ENCODE data around the gene PTF1A.

Gene PTF1A

DNA sequence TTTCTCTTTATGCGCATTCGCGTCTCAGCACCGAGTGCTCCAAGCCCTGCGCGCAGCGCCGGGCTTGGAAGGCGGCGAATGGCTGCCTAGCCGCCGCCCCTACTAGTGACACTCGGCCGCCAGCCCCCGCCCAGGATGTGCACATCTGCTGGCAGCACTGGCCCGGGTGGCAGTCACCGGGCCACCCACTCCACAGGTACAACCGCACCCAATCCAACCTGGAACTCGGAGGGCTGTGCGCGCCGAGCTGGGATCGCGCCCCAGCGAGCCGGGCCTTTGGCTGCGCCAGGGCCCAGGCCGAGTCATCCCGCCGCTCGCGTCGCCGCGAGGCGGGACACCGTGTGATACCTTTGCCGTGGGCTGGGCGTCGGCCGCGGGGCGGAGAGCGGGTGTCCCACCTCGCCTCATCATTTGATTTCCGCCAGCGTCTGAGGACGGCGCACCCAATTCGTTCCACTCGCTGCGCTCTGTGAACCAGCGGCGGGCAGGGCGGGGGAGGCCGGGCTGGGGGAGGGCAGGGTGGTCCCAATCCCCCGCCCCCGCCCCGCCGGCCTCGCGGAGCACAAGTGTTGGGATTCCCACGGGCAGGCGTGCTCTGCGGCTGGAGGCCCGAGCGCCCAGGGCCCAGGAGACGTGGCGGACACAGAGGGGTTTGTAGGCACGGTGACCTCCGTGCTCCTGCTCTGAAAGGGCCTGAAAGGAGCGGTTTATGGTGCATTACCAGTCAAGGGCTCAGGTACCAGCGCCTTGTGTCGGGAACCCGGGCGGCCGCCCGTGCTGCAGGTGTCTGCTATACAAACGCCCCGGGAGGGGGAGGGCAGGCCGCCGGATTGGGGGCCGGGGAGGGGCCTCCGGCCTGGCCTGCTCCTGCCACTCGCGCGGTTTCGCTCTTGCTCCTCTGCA, 17.8 kb upstream of the PTF1A start:
- TF ChIP-seq POLR2AphosphoS5 (IDR thresholded peaks at IDR 0.05; ENCODE audit: borderline replicate concordance, low read depth, low read length) = no peak
- TF ChIP-seq FOXP2 (optimal IDR thresholded peaks at IDR 0.05; ENCODE audit: control extremely low read depth, extremely low read length, insufficient read depth) = no peak
- no peak for TF ChIP-seq EZH2 (IDR thresholded peaks at IDR 0.05)
- no peaks in the 10 kb centered on the region for H3K9me3 ChIP-seq (ENCODE audit: low read depth, low read length)
- no peak overlapping the region for H3K9ac ChIP-seq (ENCODE audit: insufficient read length)
- no peak for DNase-seq (ENCODE audit: low read depth, low spot score)
- H3K27ac ChIP-seq = no peak overlapping the region
- no peaks in the 10 kb centered on the region for H3K36me3 ChIP-seq (ENCODE audit: insufficient read depth, low read length)
- no peak overlapping the region for H3K4me3 ChIP-seq

DNA sequence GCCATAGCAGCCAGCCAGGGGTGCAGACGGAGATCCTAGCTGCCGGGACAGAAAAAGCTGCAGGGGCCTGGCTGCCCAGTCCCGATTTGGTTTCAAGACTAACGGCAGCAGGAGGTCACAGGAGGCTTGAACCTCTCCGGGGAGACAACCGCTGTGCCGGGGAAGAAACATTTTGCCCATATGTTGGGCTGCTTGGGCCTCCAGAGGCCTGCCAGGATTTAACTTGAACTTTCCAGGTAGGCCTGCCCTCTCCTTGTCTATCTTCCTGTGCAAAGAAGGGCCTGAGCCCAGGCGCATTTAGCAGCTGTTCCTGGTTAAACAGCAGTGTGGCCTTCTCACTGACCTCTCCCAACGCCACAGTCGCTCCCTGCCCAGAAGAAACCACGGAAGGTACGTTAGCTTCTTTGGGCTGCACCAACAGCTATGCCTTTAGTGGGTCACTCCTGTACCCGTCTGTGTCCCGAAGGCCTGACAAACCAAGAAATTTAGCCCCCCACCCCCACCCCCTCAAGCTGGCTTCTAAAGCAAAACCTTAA, 17.1 kb upstream of the PTF1A start:
- no peaks in the 10 kb centered on the region for H3K36me3 ChIP-seq (ENCODE audit: insufficient read depth, low read length)
- no peak overlapping the region for H3K27ac ChIP-seq
- no peaks in the 10 kb centered on the region for H3K9me3 ChIP-seq (ENCODE audit: low read depth, low read length)
- DNase-seq (ENCODE audit: low read depth, low spot score) = no peak
- H3K4me3 ChIP-seq = no peak overlapping the region
- H3K9ac ChIP-seq (ENCODE audit: insufficient read length) = no peak overlapping the region
- TF ChIP-seq EZH2 (IDR thresholded peaks at IDR 0.05) (no peak), FOXP2 (optimal IDR thresholded peaks at IDR 0.05; ENCODE audit: control extremely low read depth, extremely low read length, insufficient read depth) (no peak), POLR2AphosphoS5 (IDR thresholded peaks at IDR 0.05; ENCODE audit: borderline replicate concordance, low read depth, low read length) (no peak)

DNA sequence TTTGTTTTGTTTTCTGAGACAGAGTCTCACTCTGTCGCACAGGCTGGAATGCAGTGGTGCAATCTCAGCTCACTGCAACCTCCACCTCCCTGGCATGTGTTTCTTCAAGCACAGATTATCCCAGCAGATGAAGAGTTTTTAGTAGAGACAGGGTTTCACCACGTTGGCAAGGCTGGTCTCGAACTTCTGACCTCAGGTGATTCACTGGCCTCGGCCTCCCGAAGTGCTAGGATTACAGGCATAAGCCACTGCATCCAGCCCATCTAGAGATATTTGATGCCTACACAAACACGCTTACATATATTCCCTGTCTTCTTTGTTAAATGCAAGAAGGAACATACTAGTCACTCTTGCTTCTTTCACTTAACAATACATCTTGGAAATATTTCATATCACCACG, 5.9 kb upstream of the PTF1A start:
- DNase-seq (ENCODE audit: low read depth, low spot score) = no peak
- no peaks in the 10 kb centered on the region for H3K36me3 ChIP-seq (ENCODE audit: insufficient read depth, low read length)
- TF ChIP-seq EZH2 (IDR thresholded peaks at IDR 0.05) (no peak), FOXP2 (optimal IDR thresholded peaks at IDR 0.05; ENCODE audit: control extremely low read depth, extremely low read length, insufficient read depth) (no peak), POLR2AphosphoS5 (IDR thresholded peaks at IDR 0.05; ENCODE audit: borderline replicate concordance, low read depth, low read length) (no peak)

DNA sequence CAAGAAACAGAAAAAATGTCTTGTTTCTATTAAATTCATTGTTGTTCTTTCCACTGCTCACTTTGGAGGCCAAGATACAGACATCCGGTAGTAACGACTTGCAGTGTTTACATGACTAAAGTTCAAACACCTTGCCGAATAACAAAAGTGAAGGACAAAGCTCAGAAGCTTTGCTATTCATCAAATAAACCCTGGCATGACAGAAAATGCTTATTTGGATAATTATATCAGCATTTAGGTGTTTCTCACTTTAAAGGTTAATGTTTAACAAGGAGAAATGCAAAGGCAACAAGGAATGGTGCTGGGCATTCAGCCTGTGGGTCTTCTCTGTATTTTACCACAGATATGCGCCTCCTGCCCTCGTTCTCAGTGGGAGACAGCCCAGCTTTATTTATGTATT, 5.4 kb upstream of the PTF1A start:
- Histone ChIP-seq H3K9ac (ENCODE audit: insufficient read length) (no peak overlapping the region), H3K4me3 (no peak overlapping the region), H3K9me3 (ENCODE audit: low read depth, low read length) (no peaks in the 10 kb centered on the region), H3K36me3 (ENCODE audit: insufficient read depth, low read length) (no peaks in the 10 kb centered on the region), H3K27ac (no peak overlapping the region)
- TF ChIP-seq POLR2AphosphoS5 (IDR thresholded peaks at IDR 0.05; ENCODE audit: borderline replicate concordance, low read depth, low read length) (no peak), EZH2 (IDR thresholded peaks at IDR 0.05) (no peak)
- DNase-seq (ENCODE audit: low read depth, low spot score) = no peak

More for the DNA sequence above, 5.9 kb upstream of the PTF1A start:
- Histone ChIP-seq H3K27ac (no peak overlapping the region), H3K4me3 (no peak overlapping the region), H3K9ac (ENCODE audit: insufficient read length) (no peak overlapping the region), H3K9me3 (ENCODE audit: low read depth, low read length) (no peaks in the 10 kb centered on the region)

DNA sequence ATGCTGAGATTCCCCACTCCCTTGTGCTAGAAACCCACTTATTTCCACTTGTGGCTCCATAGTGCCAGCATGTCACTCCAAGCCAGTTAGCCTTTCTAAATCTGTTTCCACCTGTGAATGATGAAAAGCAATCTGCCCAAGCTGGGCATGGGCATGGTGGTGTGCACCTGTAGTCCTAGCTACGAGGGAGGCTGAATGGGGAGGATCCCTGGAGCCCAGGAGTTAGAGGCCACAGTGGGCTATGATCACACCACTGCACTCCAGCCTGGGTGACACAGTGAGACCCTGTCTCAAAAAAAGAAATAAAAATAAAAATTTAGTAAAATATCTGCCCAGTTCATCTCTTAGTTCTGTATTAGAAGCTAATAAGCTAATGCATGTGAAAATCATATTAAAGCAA, 5.0 kb upstream of the PTF1A start:
- Histone ChIP-seq H3K9ac (ENCODE audit: insufficient read length) (no peak overlapping the region), H3K9me3 (ENCODE audit: low read depth, low read length) (no peaks in the 10 kb centered on the region), H3K36me3 (ENCODE audit: insufficient read depth, low read length) (no peaks in the 10 kb centered on the region), H3K27ac (no peak overlapping the region), H3K4me3 (no peak overlapping the region)
- TF ChIP-seq EZH2 (IDR thresholded peaks at IDR 0.05) = no peak
- no peak for TF ChIP-seq POLR2AphosphoS5 (IDR thresholded peaks at IDR 0.05; ENCODE audit: borderline replicate concordance, low read depth, low read length)
- no peak for TF ChIP-seq FOXP2 (optimal IDR thresholded peaks at IDR 0.05; ENCODE audit: control extremely low read depth, extremely low read length, insufficient read depth)
- no peak for DNase-seq (ENCODE audit: low read depth, low spot score)

DNA sequence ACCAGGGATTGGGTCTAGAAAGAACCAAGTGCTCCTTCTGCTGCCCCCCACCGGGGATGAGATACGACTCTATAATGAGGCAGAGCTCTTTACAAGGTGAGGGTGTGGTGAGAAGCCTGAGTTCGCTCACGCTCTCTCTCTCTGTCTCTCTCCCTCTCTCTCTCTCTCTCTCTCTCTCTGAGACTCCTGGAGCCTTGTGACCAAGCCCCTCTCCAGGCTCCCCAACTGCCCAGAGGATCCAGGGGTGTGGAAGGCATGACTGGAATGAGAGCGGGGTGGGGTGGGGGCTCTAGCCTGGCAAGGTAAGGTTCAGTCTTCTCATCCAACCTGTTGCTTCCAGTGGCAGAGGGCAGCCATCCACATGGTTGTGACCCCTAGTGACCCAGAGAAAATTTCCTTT, 3.1 kb upstream of the PTF1A start:
- Histone ChIP-seq H3K9me3 (ENCODE audit: low read depth, low read length) (no peaks in the 10 kb centered on the region), H3K9ac (ENCODE audit: insufficient read length) (no peak overlapping the region), H3K36me3 (ENCODE audit: insufficient read depth, low read length) (no peaks in the 10 kb centered on the region), H3K4me3 (no peak overlapping the region), H3K27ac (no peak overlapping the region)
- TF ChIP-seq FOXP2 (optimal IDR thresholded peaks at IDR 0.05; ENCODE audit: control extremely low read depth, extremely low read length, insufficient read depth) = no peak
- no peak for TF ChIP-seq EZH2 (IDR thresholded peaks at IDR 0.05)
- no peak for TF ChIP-seq POLR2AphosphoS5 (IDR thresholded peaks at IDR 0.05; ENCODE audit: borderline replicate concordance, low read depth, low read length)
- no peak for DNase-seq (ENCODE audit: low read depth, low spot score)

DNA sequence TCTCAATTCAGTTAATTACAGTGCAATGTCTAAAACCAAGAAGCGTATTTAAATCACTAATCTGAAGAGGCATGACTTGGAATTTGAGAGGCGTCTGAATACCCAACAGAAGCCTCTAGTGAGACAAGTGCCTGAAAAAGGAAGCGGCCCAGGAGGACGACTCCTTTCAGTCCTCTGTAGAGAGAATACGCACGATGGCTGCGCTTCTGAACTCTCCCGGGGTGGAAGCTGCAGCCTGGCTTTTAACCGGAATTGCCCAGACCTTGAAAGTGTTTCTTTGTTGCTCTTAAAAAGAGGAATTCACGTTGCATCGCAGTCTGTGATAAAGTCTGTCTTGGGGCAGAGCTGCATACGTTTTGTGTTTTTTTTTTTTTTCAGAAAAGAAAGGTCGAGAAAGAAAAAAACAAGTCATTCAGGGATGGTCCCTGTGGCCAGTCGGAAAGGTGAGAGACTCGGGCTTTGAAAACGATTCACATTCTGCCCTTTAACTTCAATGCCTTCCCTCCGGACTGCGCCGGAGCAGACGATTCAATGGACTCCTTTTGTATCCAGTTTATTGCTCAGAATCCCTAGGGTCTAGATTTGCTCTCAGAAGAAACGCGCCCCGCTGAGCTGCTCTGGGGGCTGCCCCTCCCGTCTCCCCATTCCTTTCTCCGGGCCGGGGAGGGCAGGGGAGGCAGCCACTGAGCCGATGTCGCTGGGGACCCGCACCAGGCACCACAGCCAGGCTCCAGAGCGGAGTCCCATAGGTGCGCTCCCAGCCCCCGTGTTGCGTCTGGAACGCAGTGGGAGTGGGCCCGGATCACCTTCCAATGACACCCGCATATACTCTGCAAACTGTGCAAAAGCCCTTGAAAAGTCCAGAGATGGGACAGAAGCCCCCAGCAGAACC, 994 bp upstream of the PTF1A start:
- Histone ChIP-seq H3K9me3 (ENCODE audit: low read depth, low read length) (no peaks in the 10 kb centered on the region), H3K27ac (no peak overlapping the region), H3K9ac (ENCODE audit: insufficient read length) (no peak overlapping the region), H3K36me3 (ENCODE audit: insufficient read depth, low read length) (no peaks in the 10 kb centered on the region), H3K4me3 (no peak overlapping the region)
- no peak for DNase-seq (ENCODE audit: low read depth, low spot score)
- TF ChIP-seq FOXP2 (optimal IDR thresholded peaks at IDR 0.05; ENCODE audit: control extremely low read depth, extremely low read length, insufficient read depth) (no peak), EZH2 (IDR thresholded peaks at IDR 0.05) (no peak), POLR2AphosphoS5 (IDR thresholded peaks at IDR 0.05; ENCODE audit: borderline replicate concordance, low read depth, low read length) (no peak)
